GM21367 (cell line): Measurements from ENCODE around the gene GIPR.

Experiments
- ATAC-seq: cut with Tn5 transposase; IDR thresholded peaks from one replicate; pipeline ENCODE4 v1.9.1; 2021; ENCODE audit not compliant: unreplicated experiment

The GIPR gene

GRCh38 chr19:45730368-45731288 is 62.6 kb downstream of the GIPR start, which contains the start of gene FBXO46:
Gene FBXO46, minus strand, starts transcription at chr19:45730896. Its CDS starts 17,401 bp downstream, at chr19:45713495.
- peak; percentile 89 for ATAC-seq
